Endometrial microvascular endothelial cells (primary cell): ENCODE data around the gene GJC1. TPM values are rescaled to one million over a fixed set of nuclear protein-coding genes. Genes with fewer than 3 reads are reported as not detected.

Experiments used
- in situ Hi-C: cut with HindIII; loops from 2 replicates; pipeline ENCODE4 v1.10.0; 2017; ENCODE audit warnings: low sequenced_read_pairs, low pct_unique_long_range_greater_than_20kb; ENCODE audit errors: inconsistent ontology term
- total RNA-seq: library from RNA; depleted of rRNA; stranded (reverse); fragments of >200 nt; gene quantifications from one replicate; pipeline ENCODE4 v1.2.3, GENCODE V29; 2015; ENCODE audit errors: inconsistent ontology term

Gene GJC1
- total RNA-seq, 1 donor from 2014 or later: 18.2 TPM

DNA sequence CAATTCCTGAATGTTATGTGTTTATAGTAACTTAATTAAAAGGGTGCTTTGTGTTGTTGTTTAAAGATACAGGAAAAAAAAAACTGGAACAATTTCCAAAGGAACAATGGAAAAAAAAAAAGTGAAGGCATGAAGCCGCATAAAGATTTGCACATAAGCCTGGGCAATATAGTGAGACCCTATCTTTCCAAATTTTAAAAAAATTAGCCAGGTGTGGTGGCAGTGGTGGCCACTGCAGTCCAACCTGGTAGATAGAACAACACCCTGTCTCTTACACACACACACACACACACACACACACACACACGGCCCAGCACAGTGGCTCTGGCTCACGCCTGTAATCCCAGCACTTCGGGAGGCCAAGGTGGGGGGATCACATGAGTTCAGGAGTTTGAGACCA lies 21.9 kb downstream of the GJC1 start:
- in situ Hi-C loops: no loop called here

- in situ Hi-C loops: no loop called here
These were observed 22.3 kb downstream of the GJC1 start for GRCh38 chr17:44807817-44808155.

DNA sequence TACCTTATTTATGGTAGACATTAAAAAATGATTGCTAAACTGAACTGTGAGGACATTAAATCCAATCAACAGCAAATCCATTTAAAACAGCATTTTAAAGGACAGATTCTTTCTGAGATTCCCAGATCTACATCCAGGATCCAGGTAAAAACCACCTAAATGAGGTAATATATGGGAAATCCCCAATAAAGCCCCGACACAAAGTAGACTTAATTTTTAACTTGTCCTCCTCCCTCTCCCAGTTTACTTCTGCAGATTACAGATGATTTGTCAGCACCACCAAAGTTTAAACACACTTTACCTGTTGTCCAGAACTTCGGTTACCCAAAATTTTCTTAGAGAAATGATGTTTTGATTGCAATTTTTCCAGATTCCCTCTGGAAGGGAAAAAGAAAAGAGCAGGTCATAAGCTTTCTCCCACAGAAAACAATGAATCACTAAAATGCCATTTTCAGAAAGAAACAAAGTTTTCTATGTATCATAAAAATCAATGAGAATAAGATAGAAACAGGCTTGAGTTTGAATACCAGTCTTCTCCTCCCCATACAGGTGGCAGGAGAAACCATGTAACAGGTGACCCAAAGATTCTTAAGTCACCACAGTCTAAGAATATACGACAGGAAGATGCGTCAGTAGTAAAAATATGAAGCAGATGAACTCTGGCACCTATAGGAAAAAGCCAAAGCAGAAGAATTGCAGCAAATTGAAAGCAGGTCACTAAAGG lies 22.8 kb downstream of the GJC1 start:
- in situ Hi-C loops: no loop called here

GRCh38 chr17:44804302-44805089 lies 25.6 kb downstream of the GJC1 start:
- in situ Hi-C loops: no loop called here

GRCh38 chr17:44801880-44802279 lies 28.2 kb downstream of the GJC1 start:
- in situ Hi-C loops: no loop called here

DNA sequence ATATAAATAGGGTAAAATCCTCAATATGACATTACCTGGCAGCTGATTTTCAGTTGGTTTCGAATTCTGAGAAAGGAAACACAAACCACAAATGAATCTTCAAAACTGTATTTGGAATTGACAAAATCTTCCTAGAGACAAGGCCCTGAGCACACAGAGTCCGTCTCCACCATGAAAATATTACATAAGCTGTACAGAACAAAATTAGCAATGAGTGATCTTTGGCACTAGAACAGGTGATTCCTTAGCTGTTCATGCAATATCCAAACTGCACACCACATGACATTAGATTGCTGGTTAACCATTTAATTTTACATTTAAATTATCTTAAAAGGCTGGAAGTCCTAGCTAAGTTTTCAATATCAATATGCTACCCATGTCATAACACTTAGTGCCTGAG lies 31.7 kb downstream of the GJC1 start:
- in situ Hi-C loops: no loop called here

DNA sequence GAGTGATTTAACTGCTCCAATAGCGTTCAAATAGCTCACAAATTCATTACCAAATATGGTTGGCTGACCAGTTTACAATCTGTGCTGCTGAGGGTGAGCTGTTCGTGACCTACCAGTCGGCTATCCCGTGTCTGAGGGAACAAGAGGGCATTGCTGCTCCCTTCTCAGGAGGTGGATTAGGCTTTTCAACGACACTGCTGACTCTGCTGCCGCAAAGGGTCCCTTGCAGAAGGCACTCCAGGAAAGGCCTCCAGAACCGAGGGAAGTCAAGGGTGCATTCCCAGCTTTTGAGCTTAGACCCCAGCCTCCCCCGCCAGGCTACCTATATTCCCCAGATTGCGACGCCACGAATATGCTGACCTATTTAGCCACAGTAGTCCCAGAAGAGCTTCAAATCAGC lies 32.3 kb downstream of the GJC1 start:
- in situ Hi-C loops: no loop called here

DNA sequence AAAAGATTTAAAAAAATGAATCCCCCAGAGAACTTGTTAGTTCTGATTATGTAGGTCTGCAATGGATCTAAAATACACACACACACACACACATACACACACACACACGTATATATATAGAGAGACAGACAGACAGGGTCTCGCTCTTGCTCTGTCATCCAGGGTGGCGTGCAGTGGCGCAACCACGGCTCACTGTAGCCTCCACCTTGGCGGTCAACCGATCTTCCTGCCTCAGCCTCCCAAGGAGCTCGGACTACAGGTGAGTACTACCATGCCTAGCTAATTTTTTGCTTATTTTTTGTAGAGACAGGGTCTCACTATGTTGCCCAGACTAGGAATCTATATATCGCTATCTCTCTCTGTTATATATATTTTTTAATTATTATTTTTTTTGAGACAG lies 33.4 kb downstream of the GJC1 start:
- in situ Hi-C loops: no loop called here

DNA sequence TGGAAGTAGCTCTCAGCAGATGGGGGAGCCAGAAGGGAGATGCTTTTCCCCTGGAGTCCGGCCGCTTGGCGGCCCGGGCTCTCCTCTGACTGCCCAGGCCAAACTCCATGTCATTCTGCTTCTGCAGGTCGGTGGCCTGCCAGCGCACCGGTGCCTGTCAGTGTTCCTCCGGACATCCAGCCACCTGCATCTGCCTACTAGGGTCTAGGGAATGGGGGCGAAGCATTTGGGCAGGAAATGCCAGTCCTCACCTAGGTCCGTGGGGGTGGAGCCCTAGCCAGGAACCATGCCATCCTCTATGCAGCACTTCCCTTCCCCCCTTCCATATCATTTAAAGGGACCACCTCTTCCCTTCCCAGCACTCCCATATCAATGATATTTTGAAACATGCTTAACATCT lies 34.2 kb downstream of the GJC1 start:
- in situ Hi-C loops: no loop called here

DNA sequence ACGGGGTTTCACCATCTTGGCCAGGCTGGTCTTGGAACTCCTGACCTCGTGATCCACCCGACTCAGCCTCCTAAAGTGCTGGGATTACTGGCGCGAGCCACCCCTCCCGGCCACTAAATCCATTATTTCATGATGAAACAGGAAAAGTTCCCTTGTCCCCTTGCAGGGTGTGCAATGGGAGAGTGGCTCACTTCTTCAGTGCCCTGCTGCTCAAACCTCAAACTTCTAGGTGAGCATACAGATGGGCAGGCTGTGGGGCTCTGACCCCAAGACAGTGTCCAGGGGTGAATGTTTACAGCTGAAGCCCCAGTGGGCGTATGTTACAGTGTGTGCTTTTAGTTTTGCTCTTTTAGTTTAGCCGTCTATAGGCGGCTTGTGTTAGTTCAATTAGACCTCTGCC lies 34.7 kb downstream of the GJC1 start:
- in situ Hi-C loops: no loop called here

- in situ Hi-C loops: no loop called here
These were observed 35.2 kb downstream of the GJC1 start for GRCh38 chr17:44794851-44795413.

DNA sequence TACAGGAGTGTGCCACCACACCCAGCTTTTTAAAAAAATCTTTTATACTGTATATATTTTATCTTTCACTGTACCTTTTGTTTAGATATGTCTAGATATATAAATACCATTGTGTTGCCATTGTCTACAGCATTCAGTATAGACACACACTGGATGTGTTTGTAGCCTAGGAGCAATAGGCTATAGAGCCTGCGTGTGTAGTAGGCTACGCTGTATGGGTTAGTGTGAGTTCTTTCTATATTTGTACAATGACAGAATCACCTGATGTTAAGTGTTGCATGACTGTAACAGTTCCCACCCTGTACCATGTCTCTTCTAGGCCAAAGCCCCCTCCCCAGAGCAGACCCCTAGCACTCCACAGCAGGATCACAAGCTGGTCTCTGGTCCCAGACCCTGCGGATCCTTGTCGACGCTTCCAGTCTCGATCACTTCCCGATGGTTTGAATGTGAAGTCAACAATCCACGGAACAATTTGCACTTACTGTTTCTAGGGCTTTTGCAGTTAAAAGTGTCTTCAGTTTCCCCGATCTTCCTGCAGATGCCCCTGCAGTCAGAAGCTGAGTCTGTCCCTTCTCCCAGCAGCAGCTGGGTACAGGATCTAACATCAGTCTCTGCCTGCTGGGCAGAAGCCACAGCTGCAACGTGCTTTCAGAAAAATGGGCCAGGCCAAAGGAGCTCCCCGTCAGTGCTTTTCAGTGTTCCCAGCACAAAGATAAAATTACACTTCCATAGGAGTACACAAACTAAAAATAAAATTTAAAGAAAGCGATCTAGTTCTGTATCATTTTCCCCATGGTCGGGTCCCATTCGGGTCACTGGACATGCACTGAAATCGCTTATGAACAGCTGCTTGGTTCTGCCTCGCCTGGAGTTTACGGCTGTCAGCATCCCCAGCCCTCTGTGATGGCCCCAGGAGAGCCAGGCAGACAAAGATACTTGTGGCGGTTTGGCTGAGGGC lies 35.9 kb downstream of the GJC1 start:
- in situ Hi-C loops: no loop called here

- in situ Hi-C loops: no loop called here
These were observed 37.8 kb downstream of the GJC1 start for GRCh38 chr17:44792276-44792675.

- in situ Hi-C loops: no loop called here
These were observed 41.9 kb downstream of the GJC1 start for GRCh38 chr17:44788139-44788538.

- in situ Hi-C loops: no loop called here
These were observed 42.7 kb downstream of the GJC1 start for GRCh38 chr17:44787271-44787940.

- in situ Hi-C loops: no loop called here
These were observed 43.5 kb downstream of the GJC1 start for GRCh38 chr17:44786551-44787081.

- in situ Hi-C loops: no loop called here
These were observed 44.2 kb downstream of the GJC1 start for GRCh38 chr17:44785921-44786320.

- in situ Hi-C loops: no loop called here
These were observed 47.7 kb downstream of the GJC1 start for GRCh38 chr17:44782326-44782850.
